HG02623 (cell line): Measurements from ENCODE around the gene POC5.
A peak's percentile ranks its signal among the peaks of the same experiment; 100 is the strongest.
"Not testable (repeated sequence)": the region's sequence is repeated elsewhere in the genome, so short reads cannot be mapped to it uniquely, and the experiment has no call there.

Experiments
- ATAC-seq: cut with Tn5 transposase; IDR thresholded peaks from one replicate; pipeline ENCODE4 v1.9.1; 2021; ENCODE audit warnings: moderate library complexity; ENCODE audit not compliant: unreplicated experiment

POC5 gene, protein sequence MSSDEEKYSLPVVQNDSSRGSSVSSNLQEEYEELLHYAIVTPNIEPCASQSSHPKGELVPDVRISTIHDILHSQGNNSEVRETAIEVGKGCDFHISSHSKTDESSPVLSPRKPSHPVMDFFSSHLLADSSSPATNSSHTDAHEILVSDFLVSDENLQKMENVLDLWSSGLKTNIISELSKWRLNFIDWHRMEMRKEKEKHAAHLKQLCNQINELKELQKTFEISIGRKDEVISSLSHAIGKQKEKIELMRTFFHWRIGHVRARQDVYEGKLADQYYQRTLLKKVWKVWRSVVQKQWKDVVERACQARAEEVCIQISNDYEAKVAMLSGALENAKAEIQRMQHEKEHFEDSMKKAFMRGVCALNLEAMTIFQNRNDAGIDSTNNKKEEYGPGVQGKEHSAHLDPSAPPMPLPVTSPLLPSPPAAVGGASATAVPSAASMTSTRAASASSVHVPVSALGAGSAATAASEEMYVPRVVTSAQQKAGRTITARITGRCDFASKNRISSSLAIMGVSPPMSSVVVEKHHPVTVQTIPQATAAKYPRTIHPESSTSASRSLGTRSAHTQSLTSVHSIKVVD

DNA sequence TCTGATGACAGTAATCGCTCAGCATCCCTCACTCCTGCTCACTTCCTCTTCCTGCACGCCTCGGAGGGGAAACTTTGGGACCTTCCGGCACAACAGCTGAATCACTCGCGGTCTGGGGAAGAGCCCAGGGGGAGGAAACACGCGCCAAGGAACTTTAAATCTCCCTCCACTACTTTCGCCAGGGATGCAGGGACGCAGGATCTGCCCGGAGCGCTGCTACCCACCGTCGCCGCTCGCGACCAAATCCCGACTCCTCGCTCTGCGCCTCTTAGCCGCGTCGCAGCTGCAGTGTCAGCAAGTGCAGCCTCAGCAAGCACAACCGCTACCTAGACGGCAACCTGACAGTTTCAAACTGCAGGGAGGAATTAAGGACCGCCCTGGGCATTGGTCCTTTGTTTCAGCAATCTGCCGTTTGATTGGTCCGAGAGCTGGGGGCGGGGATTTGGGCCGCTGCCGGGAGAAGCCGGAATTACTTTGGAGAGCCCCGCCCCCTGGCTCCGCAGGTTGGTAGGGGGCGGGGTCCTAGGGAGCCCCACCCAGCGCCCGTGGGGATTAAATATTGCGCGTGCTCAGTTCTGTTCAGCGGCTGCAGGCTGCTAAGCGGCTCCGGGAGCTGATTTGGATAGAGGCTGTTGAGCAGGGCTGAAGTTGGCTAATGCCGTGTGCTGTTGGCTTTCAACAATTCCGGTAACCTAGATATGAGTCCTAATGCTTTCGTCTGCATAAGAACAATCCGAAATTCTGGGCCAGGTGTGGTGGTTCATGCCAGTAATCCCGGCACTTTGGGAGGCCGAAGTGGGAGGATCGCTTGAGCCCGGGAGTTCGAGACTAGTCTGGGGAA is at the start of gene POC5:
TSS of gene POC5 (minus strand) at position 356 of the 841 bp plus-strand sequence. CDS start 4,500 bp downstream, outside the sequence.
- ATAC-seq = peak; percentile 92

DNA sequence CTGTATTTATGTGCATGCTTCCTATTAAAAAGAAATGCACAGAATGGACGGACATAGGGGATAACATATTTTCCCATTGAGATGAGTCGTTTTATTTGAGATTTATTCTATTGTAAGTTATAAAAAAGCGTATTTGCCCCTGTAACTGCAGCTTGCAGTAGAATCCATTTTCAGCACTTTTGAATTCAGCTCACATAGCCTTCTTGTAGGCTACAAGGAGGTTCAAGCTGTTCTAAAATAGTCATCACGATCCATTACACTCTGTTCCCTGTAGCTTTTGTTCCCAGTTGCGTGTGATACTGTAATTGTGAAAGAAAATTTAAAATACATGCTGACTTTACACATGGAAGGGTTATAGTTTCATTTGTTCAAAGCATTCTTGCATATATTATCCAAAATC is 40.9 kb upstream of the POC5 start:
- ATAC-seq = no peak

DNA sequence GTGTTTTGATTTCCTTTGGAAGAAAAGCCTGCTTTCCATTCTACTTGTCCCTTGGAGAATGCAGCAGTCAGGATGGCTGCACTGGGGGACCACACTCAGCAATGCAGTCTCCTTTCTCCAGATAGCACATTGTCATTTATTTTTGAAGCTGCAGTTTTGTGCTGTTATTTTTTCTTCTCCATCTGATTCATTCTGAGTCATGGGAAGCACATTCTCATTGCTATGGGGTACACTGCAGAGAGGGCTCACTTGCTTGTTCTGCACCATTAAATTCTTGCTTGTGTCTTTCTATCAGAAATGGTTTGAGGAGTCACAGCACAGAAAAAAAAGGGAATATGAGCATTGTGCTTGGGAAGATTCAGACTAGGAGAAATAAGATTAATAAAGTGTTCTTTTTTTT is 39.7 kb upstream of the POC5 start:
- ATAC-seq = no peak

DNA sequence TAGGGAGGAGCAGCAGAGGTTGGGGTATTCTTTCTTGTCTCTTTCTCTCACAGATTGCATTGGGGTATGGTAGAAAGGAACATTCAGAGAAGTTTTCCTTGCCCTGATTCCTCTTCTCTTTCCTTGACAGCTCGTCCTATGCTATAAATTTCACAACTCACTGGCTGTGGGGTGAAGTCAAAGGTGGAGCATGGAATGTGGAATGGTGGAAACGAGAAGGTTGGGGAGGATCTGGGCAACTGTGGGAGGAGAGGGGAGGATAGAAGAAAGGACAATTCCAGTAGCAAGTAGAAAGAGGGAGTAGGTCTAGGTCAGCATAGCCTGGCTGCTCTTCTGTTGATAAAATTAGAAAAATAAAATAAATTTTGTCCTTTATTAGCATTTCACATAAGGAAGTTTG is 39.0 kb upstream of the POC5 start:
- no peak for ATAC-seq

DNA sequence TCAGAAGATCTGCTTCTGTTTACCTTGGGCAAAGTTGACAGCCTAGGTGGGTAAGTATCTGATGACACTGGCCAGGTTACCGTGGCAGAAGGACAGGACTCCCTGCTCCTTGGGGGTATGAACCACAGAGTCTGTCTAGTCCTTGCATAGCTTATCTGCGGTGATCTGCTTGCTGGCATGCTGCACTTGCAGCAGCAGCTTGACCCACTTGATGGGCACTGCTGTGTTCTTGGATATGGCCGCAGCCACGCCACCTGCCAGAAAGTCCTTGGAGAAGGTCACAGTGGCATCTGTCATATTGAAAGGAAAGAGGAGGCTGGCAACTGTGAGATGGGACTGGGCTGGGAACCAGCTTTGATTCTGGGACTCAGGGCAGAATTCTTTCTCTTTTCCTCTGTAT is 35.9 kb upstream of the POC5 start:
- ATAC-seq = no peak

DNA sequence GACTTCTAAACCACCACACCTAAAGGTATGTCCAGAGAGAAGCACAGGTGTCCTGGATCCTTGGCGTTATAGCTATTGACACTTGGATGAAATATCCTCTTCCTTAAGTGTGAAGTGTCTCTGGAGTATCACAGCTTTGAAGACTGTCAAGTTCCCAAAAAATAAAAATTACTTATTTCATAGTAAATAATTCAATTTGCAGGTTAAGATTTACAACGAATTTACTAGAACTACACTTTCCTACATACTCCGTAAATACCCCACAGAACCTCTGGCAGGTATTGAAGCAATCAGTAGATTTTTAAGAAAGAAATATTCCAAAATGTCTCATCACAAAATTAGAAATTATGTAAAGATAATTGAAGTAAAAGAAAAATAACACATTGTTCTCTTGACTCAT is 27.1 kb upstream of the POC5 start:
- ATAC-seq = no peak

DNA sequence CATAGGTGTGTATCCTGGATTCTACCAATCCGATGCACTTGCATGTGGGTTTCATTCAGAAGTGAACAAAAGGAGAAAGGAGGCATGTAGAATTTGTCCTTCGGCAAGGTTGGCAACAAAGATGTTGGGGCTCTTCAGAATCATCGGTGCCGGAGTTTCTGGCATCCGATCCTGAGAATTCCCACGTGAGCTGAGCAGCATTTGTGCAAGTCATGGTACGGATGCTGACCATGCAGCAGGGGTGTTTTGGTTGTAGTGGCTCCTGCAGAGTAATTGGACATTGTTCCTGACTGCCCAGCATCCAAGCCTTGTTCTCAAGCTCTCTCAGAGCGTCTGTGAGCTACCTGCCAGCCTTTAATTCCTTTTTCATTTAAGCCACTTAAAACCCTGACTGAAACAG is 19.0 kb upstream of the POC5 start:
- no peak for ATAC-seq

DNA sequence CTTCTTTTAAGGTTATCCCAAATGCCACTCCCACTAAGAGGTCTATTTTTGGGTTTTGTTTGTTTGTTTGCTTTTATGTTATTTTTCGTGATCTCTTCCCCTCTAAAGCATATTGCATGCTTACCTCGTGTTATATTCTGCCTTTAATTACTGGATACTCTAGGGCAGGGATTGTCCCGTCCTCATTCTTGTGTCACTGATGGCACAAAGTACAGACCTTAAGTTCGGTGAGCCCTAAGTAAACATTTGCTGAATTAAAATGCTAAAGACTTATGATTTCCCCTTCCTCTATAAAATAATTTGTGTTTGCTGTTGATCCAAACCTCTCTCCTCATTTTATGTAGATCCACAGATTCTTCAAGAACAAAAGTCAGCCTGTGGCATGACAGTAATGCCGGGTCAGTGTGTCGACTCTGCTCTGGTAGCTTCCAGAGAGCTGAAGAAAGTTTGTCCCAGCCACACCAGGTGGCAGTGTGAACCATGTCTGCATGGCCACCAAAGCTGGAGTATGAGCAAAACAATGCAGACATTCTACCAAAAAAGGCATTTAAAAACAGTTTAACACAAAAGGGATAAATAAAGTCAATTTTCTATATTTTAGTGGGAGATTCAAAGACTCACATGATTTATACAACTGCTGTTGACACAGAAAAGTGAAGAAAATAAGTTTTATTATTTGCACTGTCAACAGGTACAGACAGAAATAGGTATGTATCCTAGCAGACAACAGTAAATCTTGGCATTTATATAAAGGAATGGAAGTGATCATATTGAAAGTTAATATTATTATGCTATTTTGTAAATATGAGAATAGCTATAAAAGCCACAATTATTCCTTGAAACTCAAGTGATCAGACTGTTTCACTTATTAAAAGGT is 17.9 kb upstream of the POC5 start:
- no peak for ATAC-seq

DNA sequence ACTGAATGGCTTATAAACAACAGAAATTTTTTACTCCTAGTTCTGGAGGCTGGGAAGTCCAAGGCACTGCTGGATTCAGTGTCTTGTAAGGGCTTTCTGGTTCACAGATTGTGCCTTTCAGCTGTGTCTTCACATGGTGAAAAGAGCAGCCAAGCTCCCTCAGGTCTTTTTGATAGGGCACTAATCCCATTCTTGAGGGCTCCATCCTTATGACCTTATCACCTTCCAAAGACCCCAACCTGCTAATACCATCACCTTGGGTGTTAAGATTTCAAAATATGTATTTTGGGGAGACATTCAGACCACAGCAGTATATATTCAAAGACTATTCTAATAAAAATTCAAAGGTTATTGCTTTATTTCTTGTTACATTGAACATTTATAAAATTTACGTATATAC is 16.5 kb upstream of the POC5 start:
- ATAC-seq = no peak

DNA sequence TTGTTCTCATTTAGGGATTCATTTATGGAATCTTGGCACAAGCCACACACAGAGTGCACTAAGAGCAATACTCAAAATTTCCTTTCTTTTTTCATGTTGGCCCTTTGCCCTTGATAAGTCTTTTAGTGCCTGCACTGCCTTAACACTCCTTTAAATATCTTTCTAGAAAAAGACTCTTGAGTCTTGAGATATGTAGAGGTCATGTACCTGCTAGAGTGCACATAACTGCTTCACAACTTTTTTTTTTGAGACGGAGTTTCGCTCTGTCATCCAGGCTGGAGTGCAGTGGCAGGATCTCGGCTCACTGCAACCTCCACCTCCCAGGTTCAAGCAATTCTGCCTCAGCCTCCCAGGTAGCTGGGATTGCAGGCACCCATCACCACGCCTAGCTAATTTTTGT is 14.3 kb upstream of the POC5 start:
- ATAC-seq = not testable (repeated sequence)

DNA sequence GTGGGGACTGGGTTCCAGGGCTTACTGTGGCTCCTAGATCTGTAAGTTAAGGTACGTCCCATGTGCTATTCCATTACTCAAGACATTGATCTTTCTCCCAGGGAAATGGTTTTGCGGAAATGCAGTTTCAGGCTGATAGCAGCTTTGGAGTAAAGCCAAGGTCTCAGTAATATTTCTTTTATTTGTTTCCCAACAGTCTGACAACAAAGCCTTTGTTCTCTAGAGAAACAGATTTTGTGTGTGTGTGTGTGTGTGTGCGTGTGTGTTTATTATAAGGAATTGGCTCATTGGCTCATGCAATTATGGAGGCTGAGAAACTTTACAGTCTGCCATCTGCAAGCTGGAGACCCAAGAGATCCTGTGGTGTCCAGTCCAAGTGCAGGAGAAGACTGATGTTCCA is 12.1 kb upstream of the POC5 start:
- no peak for ATAC-seq

DNA sequence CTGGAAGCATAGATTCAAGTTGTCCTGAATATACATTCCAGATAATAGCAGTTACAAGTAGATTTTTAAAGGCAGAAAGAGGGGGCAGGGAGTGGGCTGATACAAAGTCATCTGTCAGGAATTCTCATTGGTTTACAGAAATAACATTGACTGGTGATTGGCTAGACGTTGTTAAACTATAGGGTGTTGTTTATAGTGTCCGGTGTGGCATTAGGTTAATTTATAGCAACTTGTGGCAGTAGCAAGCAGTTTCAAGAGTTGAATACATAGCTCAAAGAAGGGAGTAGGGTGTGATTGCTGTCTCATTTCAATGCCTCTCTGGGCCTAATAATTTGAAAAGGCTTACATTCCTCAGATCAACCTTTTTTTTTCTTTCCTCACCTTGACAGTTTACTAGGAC is 10.7 kb upstream of the POC5 start:
- no peak for ATAC-seq

DNA sequence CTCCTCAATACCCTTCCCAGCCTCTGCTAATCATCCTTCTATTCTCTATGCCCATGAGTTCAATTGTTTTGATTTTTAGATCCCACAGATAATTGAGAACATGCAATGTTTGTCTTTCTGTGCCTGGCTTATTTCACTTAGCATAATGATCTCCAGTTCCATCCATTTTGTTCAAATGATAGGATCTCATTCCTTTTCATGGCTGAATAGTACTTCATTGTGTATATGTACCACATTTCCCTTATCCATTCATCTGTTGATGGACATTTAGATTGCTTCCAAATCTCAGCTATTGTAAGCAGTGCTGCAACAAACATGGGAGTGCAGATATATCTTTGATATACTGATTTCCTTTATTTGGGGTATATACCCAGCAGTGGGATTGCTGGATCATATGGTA is 9.0 kb upstream of the POC5 start:
- not testable (repeated sequence) for ATAC-seq

DNA sequence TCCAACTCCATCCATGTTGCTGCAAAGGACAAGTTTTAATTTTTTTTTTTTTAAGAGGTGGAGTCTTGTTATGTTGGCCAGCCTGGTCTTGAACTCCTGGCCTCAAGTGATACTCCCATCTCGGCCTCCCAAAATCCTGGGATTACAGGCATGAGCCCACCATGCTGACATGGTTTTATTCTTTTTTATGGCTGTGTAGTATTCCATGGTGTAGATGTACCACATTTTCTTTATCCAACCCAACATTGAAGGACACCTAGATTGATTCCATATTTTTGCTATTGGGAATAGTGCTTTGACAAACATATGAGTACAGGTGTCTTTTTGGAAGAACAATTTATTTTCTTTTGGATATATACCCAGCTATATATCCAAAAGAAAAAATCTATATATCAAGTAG is 6.1 kb upstream of the POC5 start:
- no peak for ATAC-seq

DNA sequence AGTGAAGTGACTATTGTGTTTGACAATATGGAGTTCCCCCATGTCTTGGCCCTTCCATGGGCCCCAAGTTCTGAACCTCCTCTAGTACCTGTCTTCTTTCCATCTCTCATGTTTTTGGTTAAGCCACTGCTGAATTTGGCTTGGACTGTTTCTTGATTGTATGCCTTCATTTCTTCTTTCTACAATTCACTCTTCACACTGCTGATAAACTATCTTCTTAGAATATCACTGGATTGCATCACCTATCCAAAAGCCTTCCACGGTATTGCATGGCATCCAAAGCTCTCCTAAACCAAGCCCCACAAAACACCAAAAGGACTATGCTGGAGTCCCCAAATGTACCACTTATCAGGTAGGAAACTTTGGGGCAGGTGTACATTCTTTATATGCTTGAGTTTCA is 4.3 kb upstream of the POC5 start:
- no peak for ATAC-seq

DNA sequence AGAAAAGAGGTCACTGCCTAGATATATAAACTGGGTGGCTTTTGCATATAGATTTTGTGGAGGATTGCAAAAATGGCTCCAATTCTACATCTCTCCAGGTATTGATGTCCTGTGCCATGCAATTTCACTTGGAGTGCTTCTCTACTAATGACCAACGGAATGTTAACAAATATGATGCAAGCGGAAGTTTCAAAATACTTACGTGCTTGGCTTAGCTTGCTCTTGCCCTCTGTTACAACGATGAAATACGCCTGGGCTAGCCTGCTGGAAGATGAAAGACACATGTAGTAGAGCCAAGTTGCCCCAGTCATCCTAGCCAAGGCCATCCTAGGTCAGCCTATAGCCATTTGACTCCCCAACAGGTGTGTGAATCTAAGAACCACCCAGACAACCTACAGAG is 3.6 kb upstream of the POC5 start:
- ATAC-seq = no peak

DNA sequence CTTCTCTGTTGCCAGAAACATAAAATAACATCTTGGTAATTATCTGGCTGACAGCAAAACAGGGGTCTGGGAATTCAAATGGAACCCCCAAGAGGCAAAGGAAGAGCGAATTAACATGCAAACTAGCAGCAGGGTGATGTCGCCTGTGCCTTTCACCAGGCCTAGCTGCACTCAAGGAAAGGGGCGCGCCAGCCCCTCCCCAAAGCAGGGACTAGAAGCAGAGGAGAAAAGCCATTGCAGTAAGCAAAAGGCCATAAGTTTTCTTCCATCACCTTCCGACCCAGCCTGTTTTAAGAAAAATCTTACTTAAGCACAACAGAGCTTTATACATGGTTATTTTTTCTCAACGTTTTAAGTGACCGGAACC is 539 bp downstream of the POC5 start:
- peak; percentile 7 for ATAC-seq

DNA sequence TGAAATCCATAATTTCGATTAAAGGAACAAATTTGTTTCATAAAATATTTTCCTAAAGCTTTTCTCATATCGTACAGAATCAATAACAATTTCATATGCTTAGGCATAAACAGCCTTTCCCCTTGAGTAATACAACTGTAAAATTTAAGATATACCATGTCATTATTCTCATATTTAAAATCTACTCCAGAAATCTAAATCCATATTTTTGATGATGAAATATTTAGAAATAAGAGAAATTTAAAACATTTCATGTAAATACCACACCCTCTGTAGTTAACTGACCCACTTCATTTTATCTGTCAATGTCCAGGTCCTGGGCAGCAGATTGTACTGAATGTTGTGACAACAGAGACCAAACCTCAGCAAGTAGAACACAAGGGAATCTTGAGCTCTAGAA is 5.1 kb downstream of the POC5 start:
- no peak for ATAC-seq

DNA sequence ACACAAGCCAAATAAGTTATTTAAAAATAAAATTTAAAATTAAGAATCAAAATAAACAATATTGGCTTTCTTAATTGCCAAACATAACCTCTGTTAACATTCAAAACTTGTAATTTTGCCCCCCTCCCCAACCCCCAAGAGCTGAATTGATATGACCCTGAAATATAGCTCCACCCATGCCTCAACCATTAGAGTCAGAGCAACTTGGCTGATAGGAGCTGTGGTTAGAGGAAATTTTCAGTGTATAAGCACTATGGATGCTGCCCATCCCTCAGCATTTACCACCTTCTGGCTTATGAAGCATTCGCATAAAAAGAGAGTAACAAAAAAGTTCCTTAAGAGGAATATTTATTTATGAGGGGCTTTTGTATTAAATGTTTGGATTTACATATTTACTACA is 6.1 kb downstream of the POC5 start:
- no peak for ATAC-seq

DNA sequence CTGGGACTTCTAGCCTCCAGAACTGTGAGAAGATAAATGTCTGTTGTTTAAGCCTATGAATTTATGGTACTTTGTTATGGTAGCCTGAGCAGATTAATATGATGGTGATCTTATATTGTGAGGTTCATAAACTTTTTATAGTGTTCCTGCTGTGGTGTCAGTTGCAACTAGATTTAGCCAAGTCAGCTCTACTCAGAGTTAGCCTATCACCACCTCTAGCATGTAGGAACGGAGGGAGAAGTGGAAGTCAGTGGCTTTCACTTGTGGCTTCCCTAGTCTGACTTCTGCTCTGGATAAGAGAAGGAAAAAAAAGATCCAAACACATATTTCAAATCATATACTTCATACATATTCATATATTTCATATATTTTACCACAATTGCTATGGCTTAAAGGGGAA is 6.6 kb downstream of the POC5 start:
- no peak for ATAC-seq

DNA sequence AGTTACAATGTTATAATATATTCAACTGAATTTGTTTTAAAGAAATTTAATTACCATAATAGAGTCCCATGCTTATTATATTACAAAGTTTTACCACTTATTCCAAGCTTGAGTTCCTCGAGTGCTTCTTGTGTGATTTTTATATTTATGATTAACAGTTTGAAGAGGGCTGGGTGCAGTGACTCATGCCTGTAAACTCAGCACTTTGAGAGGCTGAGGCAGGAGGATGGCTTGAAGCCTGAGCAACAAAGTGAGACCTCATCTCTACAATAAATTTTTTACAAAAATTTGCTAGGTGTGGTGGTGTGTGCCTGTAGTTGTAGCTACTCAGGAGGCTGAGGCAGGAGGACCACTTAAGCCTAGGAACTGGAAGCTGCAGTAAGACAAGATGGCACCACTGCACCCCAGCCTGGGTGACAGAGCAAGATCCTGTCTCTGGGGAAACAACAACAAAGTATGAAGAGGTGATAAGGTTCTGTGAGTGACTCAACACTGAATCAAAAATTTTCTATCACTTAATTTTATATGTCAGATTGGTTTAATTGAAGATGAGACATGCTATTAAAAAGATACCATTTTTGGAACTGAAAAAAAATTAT is 9.2 kb downstream of the POC5 start:
- no peak for ATAC-seq
